IMR-90 (cell line): Measurements from ENCODE around the gene FBXL19. TPM values are rescaled to one million over a fixed set of nuclear protein-coding genes. Genes with fewer than 3 reads are reported as not detected.

Experiments used
- ATAC-seq: fragments of 200-7000 bp; cut with Tn5 transposase; 2 replicates; pipeline ENCODE4 v1.9.1; 2020; ENCODE audit warnings: low read depth, mild to moderate bottlenecking, moderate library complexity
- BruUV-seq: library from RNA; stranded (reverse); fragments of 400-500 nt; replicated peaks from 2 replicates; lab custom pipeline; 2021; lab: Mats Ljungman, UMichigan
- CTCF ChIA-PET: fragments of 300-600 bp; formaldehyde crosslinking; extraction: SDS; loops from one replicate; lab custom pipeline; 2021; ENCODE audit warnings: antibody characterized with exemption; lab: Yijun Ruan, JAX
- POLR2A ChIA-PET: fragments of 300-600 bp; sonication (Branson Sonifier 250); formaldehyde crosslinking; loops from one replicate; lab custom pipeline; 2022; ENCODE audit warnings: antibody characterized with exemption; ENCODE audit not compliant: unreplicated experiment; lab: Charles Lee
- DNase-seq: peaks from one replicate; pipeline ENCODE4 v3.0.0; 2013
- H2AFZ ChIP-seq: replicated peaks from 2 replicates; pipeline ENCODE3; 2013; ENCODE audit warnings: low read length, mild to moderate bottlenecking; ENCODE audit not compliant: poor library complexity
- H2AK5ac ChIP-seq: 2 replicates; pipeline ENCODE4 v1.6.1; 2013; ENCODE audit warnings: low read depth, low read length, inconsistent platforms
- H2AK9ac ChIP-seq: replicated peaks from 2 replicates; pipeline ENCODE3; 2013; ENCODE audit warnings: mild to moderate bottlenecking, low read depth, low read length, moderate library complexity; ENCODE audit not compliant: poor library complexity
- H2BK120ac ChIP-seq: 2 replicates; pipeline ENCODE4 v1.6.1; 2013; ENCODE audit warnings: low read depth, low read length, inconsistent platforms
- H2BK15ac ChIP-seq: 3 replicates; pipeline ENCODE4 v1.6.1; 2013; ENCODE audit warnings: low read depth, low read length, inconsistent platforms
- H2BK20ac ChIP-seq: 2 replicates; pipeline ENCODE4 v1.6.1; 2013; ENCODE audit warnings: low read depth, mild to moderate bottlenecking, inconsistent platforms, low read length, moderate library complexity
- H2BK5ac ChIP-seq: 2 replicates; pipeline ENCODE4 v1.6.1; 2013; ENCODE audit warnings: mild to moderate bottlenecking, low read depth, low read length, inconsistent platforms; ENCODE audit not compliant: poor library complexity, severe bottlenecking
- H3K14ac ChIP-seq: replicated peaks from 2 replicates; pipeline ENCODE4 v1.6.1; 2013; ENCODE audit warnings: low read depth, low read length, inconsistent platforms
- H3K18ac ChIP-seq: 2 replicates; pipeline ENCODE4 v1.6.1; 2013; ENCODE audit warnings: low read depth, low read length, control low read depth
- H3K23ac ChIP-seq: 2 replicates; pipeline ENCODE4 v1.6.1; 2013; ENCODE audit warnings: low read depth, low read length, inconsistent platforms
- H3K27ac ChIP-seq: 2 replicates; pipeline ENCODE4 v1.5.1; 2013; ENCODE audit warnings: mild to moderate bottlenecking, control low read depth, low read length; ENCODE audit not compliant: insufficient read depth
- H3K27me3 ChIP-seq: 2 replicates; pipeline ENCODE4 v1.6.1; 2013; ENCODE audit warnings: low read length; ENCODE audit not compliant: control insufficient read depth, insufficient read depth
- H3K36me3 ChIP-seq: 2 replicates; pipeline ENCODE4 v1.6.1; 2013; ENCODE audit warnings: low read length, mixed read lengths; ENCODE audit not compliant: control insufficient read depth, insufficient read depth
- H3K4ac ChIP-seq: 2 replicates; pipeline ENCODE4 v1.6.1; 2013; ENCODE audit warnings: low read depth, low read length, inconsistent platforms
- H3K4me1 ChIP-seq: 2 replicates; pipeline ENCODE4 v1.6.1; 2013; ENCODE audit warnings: low read length, mixed read lengths; ENCODE audit not compliant: control insufficient read depth, insufficient read depth
- H3K4me2 ChIP-seq: 2 replicates; pipeline ENCODE4 v1.6.1; 2013; ENCODE audit warnings: low read depth, mild to moderate bottlenecking, control low read depth, low read length, moderate library complexity
- H3K4me3 ChIP-seq: 2 replicates; pipeline ENCODE4 v1.5.1; 2013; ENCODE audit warnings: low read depth, mild to moderate bottlenecking, control low read depth, low read length, moderate library complexity; ENCODE audit not compliant: insufficient read depth
- H3K56ac ChIP-seq: 2 replicates; pipeline ENCODE4 v1.6.1; 2013; ENCODE audit warnings: low read length, inconsistent platforms; ENCODE audit not compliant: insufficient read depth; ENCODE audit errors: extremely low read depth
- H3K79me1 ChIP-seq, 2 experiments: 2 replicates each; pipeline ENCODE4 v1.6.1; 2013; ENCODE audit warnings: low read length in 2 of 2, inconsistent platforms in 1 of 2, low read depth in 1 of 2
- H3K9ac ChIP-seq: 2 replicates; pipeline ENCODE4 v1.6.1; 2013; ENCODE audit warnings: low read depth, low read length, control low read depth
- H3K9me1 ChIP-seq: 2 replicates; pipeline ENCODE4 v1.6.1; 2013; ENCODE audit warnings: low read length, inconsistent platforms; ENCODE audit not compliant: insufficient read depth
- H3K9me3 ChIP-seq: 2 replicates; pipeline ENCODE4 v1.6.1; 2013; ENCODE audit warnings: low read length; ENCODE audit not compliant: control insufficient read depth, insufficient read depth
- H4K20me1 ChIP-seq: 2 replicates; pipeline ENCODE4 v1.6.1; 2013; ENCODE audit warnings: low read length, inconsistent platforms; ENCODE audit not compliant: insufficient read depth
- H4K5ac ChIP-seq: 2 replicates; pipeline ENCODE4 v1.6.1; 2013; ENCODE audit warnings: mild to moderate bottlenecking, low read depth, low read length, control low read depth
- H4K8ac ChIP-seq, 2 experiments: 2 replicates each; pipeline ENCODE4 v1.6.1; 2013; ENCODE audit warnings: low read depth in 2 of 2, low read length in 2 of 2, control low read depth in 1 of 2, inconsistent platforms in 1 of 2
- H4K91ac ChIP-seq: 2 replicates; pipeline ENCODE4 v1.6.1; 2013; ENCODE audit warnings: low read depth, low read length, inconsistent platforms; ENCODE audit not compliant: insufficient read depth
- CTCF ChIP-seq: conservative IDR thresholded peaks from 2 replicates; pipeline ENCODE4 v1.5.1; 2012; ENCODE audit warnings: mild to moderate bottlenecking, low read depth, low read length, improper control_type of control experiment
- ELK1 ChIP-seq: fragments of 150-350 bp; IDR thresholded peaks from 2 replicates; pipeline ENCODE4 v1.6.1; 2016; ENCODE audit warnings: low read depth, mild to moderate bottlenecking, low read length, moderate library complexity, borderline replicate concordance
- FOS ChIP-seq: fragments of 150-350 bp; IDR thresholded peaks from 2 replicates; pipeline ENCODE4 v1.6.1; 2016; ENCODE audit warnings: low read depth, low read length
- MAFK ChIP-seq: IDR thresholded peaks from 2 replicates; pipeline ENCODE4 v1.6.1; 2012; ENCODE audit warnings: low read depth, low read length, improper control_type of control experiment
- NFE2L2 ChIP-seq: fragments of 150-350 bp; IDR thresholded peaks from 2 replicates; pipeline ENCODE4 v1.6.1; 2016; ENCODE audit warnings: low read depth, mild to moderate bottlenecking, low read length
- RFX5 ChIP-seq: IDR thresholded peaks from 2 replicates; pipeline ENCODE4 v1.8.0; 2012; ENCODE audit warnings: low read depth, mild to moderate bottlenecking, low read length, moderate library complexity
- WGBS, 2 experiments: methylation state at CpG; one replicate each; pipeline versions ENCODE4 v1.1.5 to v1.1.7; 2013; ENCODE audit warnings: missing lambda C conversion rate in 2 of 2; ENCODE audit not compliant: insufficient read length in 1 of 2; ENCODE audit errors: extremely low coverage in 2 of 2; 5-methylcytosine and 5-hydroxymethylcytosine counted together
- dilution Hi-C: fragments of 300-500 bp; cut with HindIII; formaldehyde crosslinking; loops from one replicate; pipeline ENCODE4 v1.14.3; 2018; ENCODE audit warnings: low sequenced_read_pairs; ENCODE audit not compliant: unreplicated experiment
- in situ Hi-C: fragments of 300-500 bp; cut with MboI; formaldehyde crosslinking; loops from 3 replicates; pipeline ENCODE4 v1.14.3; 2019; ENCODE audit warnings: low sequenced_read_pairs, inconsistent platforms, mixed read lengths
- intact Hi-C: fragments of 100-400 bp; cut with micrococcal nuclease; formaldehyde crosslinking; loops from 2 replicates; pipeline ENCODE4 v1.10.0; 2022
- polyA plus RNA-seq, 3 experiments: library from polyadenylated mRNA; depleted of rRNA; stranded (reverse); fragments of >200 nt; gene quantifications; 2 replicates each; pipeline ENCODE4 v1.2.3, GENCODE V29; 2012; ENCODE audit warnings: low replicate concordance in 1 of 3
- total RNA-seq: library from RNA; depleted of rRNA; stranded (reverse); fragments of >200 nt; gene quantifications from 2 replicates; pipeline ENCODE4 v1.2.3, GENCODE V29; 2012

FBXL19 gene
- total and polyA plus RNA-seq, 2 of the 4 experiments (the other 2 are of a cell fraction): 5.0 to 13.8 TPM

- H2BK5ac ChIP-seq: no peak overlapping the region
- no peaks in the 10 kb centered on the region for H4K20me1 ChIP-seq
- in situ Hi-C loops: loop anchor here (10.0 to 25.0 kb wide), 2 partner anchors 449 to 716 kb away; partner anchors contain the start of gene ZNF843
- H3K14ac ChIP-seq: no peak overlapping the region
- no peaks in the 10 kb centered on the region for H3K27me3 ChIP-seq
- no peak overlapping the region for H3K4me3 ChIP-seq
- no peak overlapping the region for H4K5ac ChIP-seq
- ATAC-seq: no peak
- ChIA-PET POLR2A (no interaction called here), CTCF (no interaction called here)
- H2AFZ ChIP-seq: peak overlapping the region; percentile 13
- intact Hi-C loops: loop anchor here (5.0 kb wide), 1 partner anchor 76 kb away; the partner anchor contains the start of genes ZNF646 and ZNF668
- H3K4me1 ChIP-seq: peaks cover 27% of the 10 kb centered on the region
- H3K9me1 ChIP-seq: peaks cover 18% of the 10 kb centered on the region
- peak overlapping the region; percentile 46; the same call in 1 of the 2 replicates for H3K4ac ChIP-seq
- no peak overlapping the region for H3K23ac ChIP-seq
- WGBS, 2 experiments: 82% methylated on average over 2 of the region's 11 CpGs; no CpG with 5 or more reads in 1 of the 2 experiments
- H2AK5ac ChIP-seq: 0 out of 2 replicates have a peak overlapping the region, but pooled peaks have one; percentile 13
- TF ChIP-seq FOS: no peak
- no peak for TF ChIP-seq CTCF
- TF ChIP-seq NFE2L2: no peak
- no peak for TF ChIP-seq ELK1
- no peak for TF ChIP-seq RFX5
- no peak for TF ChIP-seq MAFK
- no peak overlapping the region for H4K91ac ChIP-seq
- H4K8ac ChIP-seq: peak overlapping the region; percentile 94 to 99; a peak in 3 of 4 replicates
- no TSS peak for BruUV-seq
- H3K18ac ChIP-seq: no peak overlapping the region
- H3K79me1 ChIP-seq: peaks cover 0 to 18% of the 10 kb centered on the region in 2 experiments; a peak in 1 of 4 replicates
- H3K9me3 ChIP-seq: no peaks in the 10 kb centered on the region
- no peak overlapping the region for H3K27ac ChIP-seq
- H3K36me3 ChIP-seq: peaks cover 4% of the 10 kb centered on the region; the same call in 1 of the 2 replicates
- H3K56ac ChIP-seq: no peak overlapping the region
- H2BK120ac ChIP-seq: peak overlapping the region; percentile 3; the same call in 1 of the 2 replicates
- no peak for DNase-seq
- H2BK20ac ChIP-seq: 0 out of 2 replicates have a peak overlapping the region, but pooled peaks have one; percentile 10
- H3K4me2 ChIP-seq: no peak overlapping the region
- peak overlapping the region; percentile 6 for H2AK9ac ChIP-seq
- H2BK15ac ChIP-seq: no peak overlapping the region; the same call in 2 of the 3 replicates
- dilution Hi-C loops: no loop called here
- no peak overlapping the region for H3K9ac ChIP-seq
Measured at GRCh38 chr16:30995927-30996323, 72.6 kb downstream of the FBXL19 start.
